ENCODE data around the gene TUBA3E.
"Not testable (repeated sequence)": the region's sequence is repeated elsewhere in the genome, so short reads cannot be mapped to it uniquely, and the experiment has no call there.

TUBA3E gene

GRCh38 chr2:130143266-130144039 is 54.8 kb downstream of the TUBA3E start:
- not testable (repeated sequence) for DNase-seq (ENCODE audit: low spot score)

DNA sequence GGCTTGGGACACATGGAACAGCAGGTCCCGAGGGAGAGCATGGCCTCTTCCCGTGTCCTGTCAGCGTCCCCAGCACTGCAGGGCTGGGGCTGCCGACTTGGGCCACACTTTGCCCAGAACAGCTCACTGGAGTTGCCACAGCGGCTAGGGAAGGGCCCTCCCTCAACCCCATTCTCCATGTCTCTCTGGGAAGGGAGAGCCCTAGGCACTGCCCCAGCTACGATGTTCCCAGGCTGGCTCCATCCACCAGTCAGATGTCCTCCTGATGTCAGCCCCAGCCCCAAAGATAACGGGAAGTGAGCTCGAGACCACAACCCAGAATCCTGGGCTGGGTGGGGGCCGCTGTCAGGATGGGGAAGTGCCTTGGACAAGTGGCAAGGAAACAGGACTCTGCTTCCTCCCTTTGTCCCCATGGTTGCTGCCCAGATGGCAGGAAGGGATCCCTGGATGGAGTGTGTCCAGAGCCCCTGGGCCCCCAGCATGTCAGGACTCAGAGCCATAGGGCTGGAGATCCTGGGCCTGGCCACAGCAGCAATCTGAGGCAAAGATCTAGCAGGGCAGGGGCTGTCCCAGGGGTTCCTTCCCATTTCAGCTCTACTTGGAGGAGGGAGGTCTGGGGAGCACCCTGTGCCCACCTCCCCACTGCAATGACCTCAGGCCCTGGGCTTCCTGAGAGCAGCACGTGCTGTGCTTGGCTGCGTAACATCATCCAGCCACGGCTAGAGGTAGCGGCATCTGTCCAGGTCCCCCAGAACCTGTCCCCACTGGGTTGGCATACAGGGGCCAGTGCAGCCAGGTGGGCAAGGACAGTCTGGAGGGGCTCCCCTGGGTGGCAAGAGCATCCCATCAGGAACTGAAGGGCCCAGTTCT is 55.6 kb downstream of the TUBA3E start:
- DNase-seq (ENCODE audit: low spot score), result not testable (repeated sequence)
